Activated CD4-positive, alpha-beta memory T cell treated with anti-CD3 and anti-CD28 coated beads, Interleukin-2, amount 10 ng/mL, durations not matched to agents 7 days and 5 days (primary cell): ENCODE data around the gene ZDHHC20. TPM values are rescaled to one million over a fixed set of nuclear protein-coding genes. Genes with fewer than 3 reads are reported as not detected.
A peak's percentile ranks its signal among the peaks of the same experiment; 100 is the strongest.

Experiments used
- CTCF ChIA-PET: fragments of 350-600 bp; sonication (Branson Sonifier 250); formaldehyde crosslinking; loops from one replicate; lab custom pipeline; 2021; ENCODE audit warnings: antibody characterized with exemption, inconsistent platforms; lab: Charles Lee
- POLR2A ChIA-PET: fragments of 350-600 bp; sonication (Branson Sonifier 250); formaldehyde crosslinking; loops from one replicate; lab custom pipeline; 2021; ENCODE audit warnings: antibody characterized with exemption; lab: Charles Lee
- DNase-seq: peaks from one replicate; pipeline ENCODE4 v3.0.0-alpha.2; 2020
- H3K27ac Mint-ChIP-seq: one replicate; pipeline ENCODE4 v1.8.0; 2021; ENCODE audit warnings: mild to moderate bottlenecking, mixed read lengths
- H3K27me3 Mint-ChIP-seq: one replicate; pipeline ENCODE4 v1.8.0; 2021; ENCODE audit warnings: mixed read lengths
- H3K36me3 Mint-ChIP-seq: one replicate; pipeline ENCODE4 v1.8.0; 2021; ENCODE audit warnings: low read depth, mixed read lengths
- H3K4me1 Mint-ChIP-seq: one replicate; pipeline ENCODE4 v1.8.0; 2021; ENCODE audit warnings: mixed read lengths
- H3K4me3 Mint-ChIP-seq: one replicate; pipeline ENCODE4 v1.8.0; 2021; ENCODE audit warnings: mild to moderate bottlenecking, mixed read lengths
- H3K9me3 Mint-ChIP-seq: one replicate; pipeline ENCODE4 v1.8.0; 2021; ENCODE audit warnings: mixed read lengths
- total RNA-seq, 2 experiments: library from RNA; stranded (reverse); gene quantifications; one replicate each; pipeline ENCODE4 v1.2.3, GENCODE V29; 2021

The ZDHHC20 gene
- total RNA-seq, 2 experiments from 2014 or later, result 92.0 to 103 TPM

DNA sequence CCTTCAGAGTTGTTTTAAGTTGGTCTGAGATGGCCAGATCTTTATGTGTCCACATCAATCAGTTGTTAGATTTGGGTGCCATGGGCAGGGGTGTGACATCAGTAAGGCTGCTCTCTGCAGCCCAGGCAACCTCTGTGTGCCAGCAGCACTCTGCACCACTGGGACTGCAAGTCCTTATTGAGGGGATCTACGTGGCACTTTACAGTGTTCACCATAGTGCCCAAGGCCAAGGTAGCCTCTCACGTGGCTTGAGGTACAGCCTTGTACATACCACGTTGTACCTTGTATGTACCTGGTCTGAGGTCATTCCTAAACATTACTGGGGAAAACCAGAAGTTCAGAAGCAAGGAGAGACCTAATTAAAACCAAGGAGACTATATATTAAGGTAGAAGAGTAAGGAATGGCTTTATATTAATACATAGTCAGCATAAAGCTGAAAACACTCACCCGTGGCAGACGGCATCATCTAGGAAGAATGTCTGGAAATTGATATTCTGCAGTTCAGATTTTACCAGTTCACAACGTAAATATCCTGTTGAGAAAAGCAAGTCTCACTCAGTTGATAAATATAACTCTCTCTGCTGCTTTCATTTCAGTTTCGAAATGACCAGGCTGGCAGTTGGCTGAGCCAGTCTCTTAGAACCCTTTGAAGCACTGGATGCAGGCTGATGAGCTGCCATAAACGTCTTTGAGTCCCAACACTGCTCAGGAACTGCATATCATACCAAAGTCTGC, 128.8 kb downstream of the ZDHHC20 start:
- POLR2A ChIA-PET, result interaction anchor here (0.9 to 1.4 kb wide), 3 partner anchors 9 to 129 kb away, joined by 3 to 11 read pairs (median 3); partner anchors contain the start of gene ZDHHC20
- Mint-ChIP-seq H3K27ac (peak overlapping the region; percentile 63), H3K36me3 (peaks cover 7% of the 10 kb centered on the region)

DNA sequence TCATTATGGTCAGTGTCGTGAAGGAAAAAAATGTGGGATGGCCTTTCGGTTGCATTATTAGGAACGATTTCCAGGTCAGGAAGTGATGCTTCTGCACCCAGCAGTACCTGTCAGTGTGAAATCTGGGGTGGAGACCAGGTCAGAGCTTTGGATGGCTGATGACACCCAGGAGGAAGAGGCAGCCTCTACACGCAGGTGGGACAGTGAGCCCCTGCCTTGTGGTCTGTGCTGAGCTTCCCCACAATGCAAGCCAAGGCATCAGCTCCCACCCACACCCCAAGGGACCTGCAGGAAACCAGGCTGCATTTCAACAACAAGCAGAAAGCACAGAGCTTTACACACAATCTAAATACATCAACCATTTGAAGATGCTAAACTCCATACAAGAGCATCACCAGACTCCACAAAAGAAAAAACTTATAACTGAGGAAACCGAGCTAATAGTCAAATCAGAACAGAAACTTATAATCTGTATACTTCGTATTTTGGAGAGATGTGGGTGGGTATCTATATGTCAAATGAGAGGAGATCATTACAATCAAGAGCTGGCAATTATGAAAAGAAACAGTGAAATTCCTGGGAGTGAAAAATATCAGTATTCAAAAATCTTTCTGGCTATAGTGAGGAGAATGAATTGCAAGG, 130.1 kb downstream of the ZDHHC20 start:
- peaks cover 62% of the 10 kb centered on the region for H3K4me1 Mint-ChIP-seq
- ChIA-PET POLR2A (interaction anchor here (0.6 to 1.6 kb wide), 3 partner anchors 8 to 153 kb away, joined by 3 to 5 read pairs (median 3); partner anchors contain the start of gene SKA3), CTCF (interaction anchor here (0.7 to 1.9 kb wide), 4 partner anchors 32 to 151 kb away, joined by 3 to 6 read pairs (median 3); no protein-coding TSS in a partner anchor)
- no peaks in the 10 kb centered on the region for H3K9me3 Mint-ChIP-seq
- peak overlapping the region; percentile 1 for H3K4me3 Mint-ChIP-seq
- no peaks in the 10 kb centered on the region for H3K27me3 Mint-ChIP-seq
- no peak for DNase-seq
- peak overlapping the region; percentile 53 for H3K27ac Mint-ChIP-seq
- H3K36me3 Mint-ChIP-seq, result peaks cover 7% of the 10 kb centered on the region

More for the DNA sequence above, 128.8 kb downstream of the ZDHHC20 start:
- no peaks in the 10 kb centered on the region for H3K9me3 Mint-ChIP-seq
- H3K4me1 Mint-ChIP-seq, result peaks cover 57% of the 10 kb centered on the region
- no peaks in the 10 kb centered on the region for H3K27me3 Mint-ChIP-seq
- H3K4me3 Mint-ChIP-seq, result peak overlapping the region; percentile 46
- peak; percentile 52 for DNase-seq
- CTCF ChIA-PET, result interaction anchor here (1.2 to 1.9 kb wide), 2 partner anchors 33 kb away, joined by 3 to 6 read pairs; no protein-coding TSS in a partner anchor

DNA sequence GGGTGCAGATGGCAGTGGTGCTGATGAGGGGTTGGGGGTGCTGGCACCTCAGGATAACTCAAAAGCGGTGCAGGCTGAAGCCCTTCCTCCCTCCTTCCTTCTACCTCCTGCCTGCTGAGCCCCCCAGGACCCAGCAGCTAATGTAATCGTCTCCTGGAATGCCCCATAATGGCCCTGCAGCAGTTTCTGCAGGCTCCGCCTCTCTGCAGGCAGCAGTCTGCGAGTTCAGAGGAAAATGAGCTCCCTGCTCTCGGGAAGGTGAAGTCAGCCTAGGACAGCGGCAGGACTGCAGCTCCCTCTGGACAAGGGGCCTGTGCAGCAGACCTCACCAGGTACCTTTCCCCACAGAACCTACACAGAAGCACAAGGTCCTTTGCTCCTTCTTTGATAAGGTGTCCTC, 130.9 kb downstream of the ZDHHC20 start:
- POLR2A ChIA-PET, result interaction anchor here (1.6 kb wide), 1 partner anchor 16 kb away, joined by 5 read pairs; no protein-coding TSS in a partner anchor
- Mint-ChIP-seq H3K36me3 (peaks cover 7% of the 10 kb centered on the region), H3K9me3 (no peaks in the 10 kb centered on the region), H3K27ac (peak overlapping the region; percentile 53), H3K4me3 (no peak overlapping the region), H3K27me3 (no peaks in the 10 kb centered on the region), H3K4me1 (peaks cover 60% of the 10 kb centered on the region)
- CTCF ChIA-PET, result interaction anchor here (0.7 to 1.9 kb wide), 4 partner anchors 31 to 152 kb away, joined by 3 to 6 read pairs (median 3); no protein-coding TSS in a partner anchor
- DNase-seq, result no peak

DNA sequence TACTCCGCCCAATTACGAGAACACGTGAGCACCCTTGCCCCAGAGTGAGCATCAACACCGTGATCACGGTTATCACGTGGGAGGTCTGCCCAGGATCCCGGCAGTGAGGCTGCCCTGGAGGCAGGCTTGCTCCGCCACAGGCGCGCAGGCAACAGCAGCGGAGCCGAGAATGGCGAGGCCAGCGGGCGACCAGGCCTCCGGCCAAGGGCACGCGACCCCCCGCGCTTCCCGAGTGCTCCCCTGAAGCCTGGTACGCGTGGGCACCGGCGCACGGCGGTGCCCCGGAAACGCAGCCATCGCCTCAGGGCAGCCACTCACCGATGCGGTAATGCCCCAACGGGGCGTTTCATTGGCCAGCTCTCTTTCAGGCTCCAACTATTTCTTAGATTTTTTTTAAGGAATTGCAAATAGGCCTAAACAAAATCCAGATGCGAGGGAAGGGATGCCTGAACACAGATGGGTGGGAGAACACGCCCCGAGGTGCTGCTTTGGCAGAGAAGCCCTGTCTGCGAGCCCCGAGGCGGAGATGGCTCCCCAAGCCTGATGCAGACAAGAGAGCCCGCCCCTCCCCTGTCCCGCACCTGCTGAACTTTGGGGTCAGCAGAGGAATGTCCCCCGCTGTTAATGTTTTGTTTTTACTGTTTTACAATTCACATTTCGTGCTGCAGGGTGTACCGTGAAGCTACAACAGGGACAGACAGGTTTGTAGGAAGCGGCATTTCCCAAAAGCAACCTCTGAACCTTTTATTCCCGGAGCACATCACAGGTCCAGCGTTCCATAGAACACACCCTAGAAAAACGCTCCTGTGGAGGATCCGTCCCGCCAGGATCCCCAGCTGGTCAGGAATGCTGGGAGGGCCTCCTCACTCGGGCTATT, 132.7 kb downstream of the ZDHHC20 start:
- H3K4me1 Mint-ChIP-seq, result peaks cover 53% of the 10 kb centered on the region
- H3K9me3 Mint-ChIP-seq, result no peaks in the 10 kb centered on the region
- no peaks in the 10 kb centered on the region for H3K27me3 Mint-ChIP-seq
- POLR2A ChIA-PET, result interaction anchor here (1.0 to 1.1 kb wide), 3 partner anchors 9 to 150 kb away, joined by 3 to 4 read pairs (median 3); partner anchors contain the start of genes MRPL57, SKA3 and ZDHHC20
- peak overlapping the region; percentile 23 for H3K4me3 Mint-ChIP-seq
- CTCF ChIA-PET, result interaction anchor here (1.0 kb wide), 1 partner anchor 29 kb away, joined by 3 read pairs; no protein-coding TSS in a partner anchor
- peaks cover 7% of the 10 kb centered on the region for H3K36me3 Mint-ChIP-seq
- no peak overlapping the region for H3K27ac Mint-ChIP-seq
- DNase-seq, result no peak

DNA sequence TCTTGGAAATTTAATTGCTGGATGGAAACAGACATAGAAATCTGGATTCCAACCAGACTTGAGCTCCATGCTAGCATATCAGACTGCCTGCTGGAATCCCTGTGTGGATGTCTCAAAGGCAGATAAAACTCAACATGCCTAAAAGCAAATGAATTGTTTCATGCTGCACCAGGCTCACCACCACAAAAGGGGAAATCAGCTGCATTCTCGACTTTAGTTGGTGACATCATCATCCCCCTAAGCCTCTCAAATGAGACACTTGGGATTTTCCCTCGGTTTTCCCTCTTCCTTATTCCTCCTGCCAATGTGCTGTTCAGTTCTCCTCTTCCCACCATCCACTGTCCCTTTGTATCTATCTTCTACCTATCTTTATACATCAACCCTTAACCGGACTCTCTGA, 134.3 kb downstream of the ZDHHC20 start:
- Mint-ChIP-seq H3K27ac (no peak overlapping the region), H3K36me3 (peaks cover 7% of the 10 kb centered on the region), H3K9me3 (no peaks in the 10 kb centered on the region), H3K4me3 (no peak overlapping the region), H3K4me1 (peaks cover 38% of the 10 kb centered on the region), H3K27me3 (no peaks in the 10 kb centered on the region)
- no peak for DNase-seq
- CTCF ChIA-PET, result interaction anchor here (1.0 kb wide), 1 partner anchor 27 kb away, joined by 3 read pairs; no protein-coding TSS in a partner anchor
- POLR2A ChIA-PET, result no interaction called here

DNA sequence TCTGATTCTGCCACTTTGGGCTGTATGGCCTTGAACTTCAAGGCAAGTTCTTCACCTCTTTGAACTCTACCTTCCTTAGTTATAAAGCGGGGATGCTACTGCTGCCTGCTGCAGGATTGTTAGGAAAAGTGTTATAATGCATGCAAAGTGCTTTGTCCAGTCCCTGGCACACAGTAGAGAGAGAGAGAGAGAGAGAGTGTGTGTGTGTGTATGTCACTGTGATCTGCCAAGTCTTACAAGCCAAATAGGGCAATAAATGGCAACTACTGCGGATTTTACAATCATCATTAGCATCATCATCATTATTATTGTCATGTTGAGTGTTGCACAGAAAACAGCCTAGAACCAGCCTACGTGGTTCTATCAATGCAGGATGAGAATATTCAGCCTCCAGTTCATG, 136.1 kb downstream of the ZDHHC20 start:
- H3K4me3 Mint-ChIP-seq, result no peak overlapping the region
- H3K4me1 Mint-ChIP-seq, result peaks cover 22% of the 10 kb centered on the region
- ChIA-PET CTCF (no interaction called here), POLR2A (no interaction called here)
- H3K27ac Mint-ChIP-seq, result no peak overlapping the region
- peaks cover 11% of the 10 kb centered on the region for H3K36me3 Mint-ChIP-seq
- no peaks in the 10 kb centered on the region for H3K9me3 Mint-ChIP-seq
- DNase-seq, result no peak
- H3K27me3 Mint-ChIP-seq, result no peaks in the 10 kb centered on the region

Other genes starting within 250 kb of the ZDHHC20 start
- 10 to 100 TPM; 33.8 to 34.0 TPM for gene MICU2, start 144.9 kb upstream of the ZDHHC20 start, total RNA-seq
- under 1 TPM; 0.08 to 0.20 TPM for gene FGF9, start 211.8 kb upstream of the ZDHHC20 start, total RNA-seq